SU-DHL-6 (cell line): ENCODE results near the gene PHOSPHO2.

ENCODE experiments used
- H2AFZ ChIP-seq: fragments of 200-600 bp; sonication (generic); 2 replicates; pipeline ENCODE4 v1.6.1; 2014; ENCODE audit warnings: low read depth, mild to moderate bottlenecking, moderate library complexity, mixed read lengths, antibody characterized with exemption, low read length; ENCODE audit not compliant: severe bottlenecking
- H3F3A ChIP-seq: fragments of 200-600 bp; shearing (Covaris generic); 2 replicates; pipeline ENCODE4 v1.6.0; 2016; ENCODE audit warnings: antibody characterized with exemption, mild to moderate bottlenecking; ENCODE audit not compliant: insufficient read depth
- H3K27ac ChIP-seq: fragments of 200-600 bp; sonication (generic); 2 replicates; pipeline ENCODE4 v1.5.1; 2016; ENCODE audit warnings: low read depth, mild to moderate bottlenecking, low read length, moderate library complexity, mixed read lengths
- H3K27me3 ChIP-seq: fragments of 200-600 bp; sonication (generic), shearing (Covaris generic); 2 replicates; pipeline ENCODE4 v1.6.0; 2014; ENCODE audit warnings: mild to moderate bottlenecking, low read length
- H3K36me3 ChIP-seq: fragments of 200-600 bp; sonication (generic); 2 replicates; pipeline ENCODE4 v1.6.1; 2014; ENCODE audit warnings: mild to moderate bottlenecking, low read length, mixed read lengths
- H3K4me2 ChIP-seq: fragments of 300-600, 200-600 bp; shearing (Covaris generic), sonication (generic); 2 replicates; pipeline ENCODE4 v1.6.0; 2014; ENCODE audit warnings: low read length, low read depth, mild to moderate bottlenecking; ENCODE audit not compliant: poor library complexity, severe bottlenecking
- H3K4me3 ChIP-seq: fragments of 200-600 bp; sonication (generic); 2 replicates; pipeline ENCODE4 v1.5.1; 2014; ENCODE audit warnings: antibody characterized with exemption, low read length, mild to moderate bottlenecking, mixed read lengths; ENCODE audit not compliant: insufficient read depth, poor library complexity, severe bottlenecking
- H3K79me2 ChIP-seq: fragments of 200-600 bp; sonication (generic); 2 replicates; pipeline ENCODE4 v1.6.1; 2014; ENCODE audit warnings: mild to moderate bottlenecking, low read length, moderate library complexity; ENCODE audit not compliant: insufficient read depth
- H3K9ac ChIP-seq: fragments of 200-600 bp; sonication (generic); 2 replicates; pipeline ENCODE4 v1.7.0; 2014; ENCODE audit warnings: mild to moderate bottlenecking, low read length
- H3K9me2 ChIP-seq: fragments of 200-600 bp; sonication (generic); replicated peaks from 2 replicates; pipeline ENCODE4 v1.6.1; 2014; ENCODE audit warnings: low read length; ENCODE audit not compliant: insufficient read depth
- H3K9me3 ChIP-seq: fragments of 200-600 bp; sonication (generic); 2 replicates; pipeline ENCODE4 v1.6.1; 2014; ENCODE audit warnings: low read length, mixed read lengths; ENCODE audit not compliant: insufficient read depth
- H4K20me1 ChIP-seq: fragments of 200-600 bp; sonication (generic); 2 replicates; pipeline ENCODE4 v1.6.1; 2014; ENCODE audit warnings: low read depth, mild to moderate bottlenecking, antibody characterized with exemption, low read length, moderate library complexity, mixed read lengths
- EZH2phosphoT487 ChIP-seq: fragments of 200-600 bp; sonication (generic), shearing (Covaris generic); conservative IDR thresholded peaks from 2 replicates; pipeline ENCODE4 v1.6.1; 2018; ENCODE audit warnings: mild to moderate bottlenecking, antibody characterized with exemption, low read length, moderate library complexity, mixed read lengths
- TF ChIP-seq, protein P1 (sequence below): fragments of 200-600 bp; sonication (generic); IDR thresholded peaks from one replicate; pipeline ENCODE4 v1.5.1; 2017; ENCODE audit warnings: antibody characterized with exemption, mild to moderate bottlenecking, low read length, moderate library complexity; ENCODE audit not compliant: insufficient read depth, poor library complexity, severe bottlenecking

The PHOSPHO2 gene

DNA sequence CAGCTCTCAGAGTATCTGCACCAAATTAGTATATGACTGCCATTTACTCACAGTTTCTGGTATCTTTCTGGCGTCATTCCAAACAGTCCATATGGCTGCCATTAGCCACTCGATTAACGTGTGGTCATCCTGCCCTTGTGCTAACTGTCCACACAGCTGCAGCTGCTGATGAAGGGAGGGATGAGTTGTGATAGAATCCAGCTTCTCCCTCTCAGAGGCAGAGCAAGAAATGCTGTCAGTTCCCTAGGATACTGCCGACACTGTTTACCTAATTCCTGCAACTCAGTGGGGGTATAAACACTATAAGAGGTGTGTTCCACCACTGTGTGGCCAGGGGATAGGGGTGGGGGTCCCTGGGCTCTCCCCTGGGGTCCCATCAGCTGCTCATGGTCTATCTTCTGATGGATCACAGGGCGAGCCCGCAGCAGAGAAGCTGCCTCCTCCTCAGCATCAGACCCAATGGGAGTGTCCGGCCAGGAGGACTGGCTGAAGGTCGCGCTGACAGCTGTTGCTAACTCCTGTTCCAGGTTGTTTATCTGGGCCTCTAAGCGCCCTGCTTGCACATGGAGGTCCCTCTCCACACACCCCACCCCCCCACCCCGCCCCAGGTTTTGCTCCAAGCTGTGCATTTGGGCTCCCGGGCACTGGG, 22.1 kb downstream of the PHOSPHO2 start:
- no peaks in the 10 kb centered on the region for H3K27me3 ChIP-seq
- no peak for TF ChIP-seq EZH2phosphoT487
- TF ChIP-seq, protein P1, sequence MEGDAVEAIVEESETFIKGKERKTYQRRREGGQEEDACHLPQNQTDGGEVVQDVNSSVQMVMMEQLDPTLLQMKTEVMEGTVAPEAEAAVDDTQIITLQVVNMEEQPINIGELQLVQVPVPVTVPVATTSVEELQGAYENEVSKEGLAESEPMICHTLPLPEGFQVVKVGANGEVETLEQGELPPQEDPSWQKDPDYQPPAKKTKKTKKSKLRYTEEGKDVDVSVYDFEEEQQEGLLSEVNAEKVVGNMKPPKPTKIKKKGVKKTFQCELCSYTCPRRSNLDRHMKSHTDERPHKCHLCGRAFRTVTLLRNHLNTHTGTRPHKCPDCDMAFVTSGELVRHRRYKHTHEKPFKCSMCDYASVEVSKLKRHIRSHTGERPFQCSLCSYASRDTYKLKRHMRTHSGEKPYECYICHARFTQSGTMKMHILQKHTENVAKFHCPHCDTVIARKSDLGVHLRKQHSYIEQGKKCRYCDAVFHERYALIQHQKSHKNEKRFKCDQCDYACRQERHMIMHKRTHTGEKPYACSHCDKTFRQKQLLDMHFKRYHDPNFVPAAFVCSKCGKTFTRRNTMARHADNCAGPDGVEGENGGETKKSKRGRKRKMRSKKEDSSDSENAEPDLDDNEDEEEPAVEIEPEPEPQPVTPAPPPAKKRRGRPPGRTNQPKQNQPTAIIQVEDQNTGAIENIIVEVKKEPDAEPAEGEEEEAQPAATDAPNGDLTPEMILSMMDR: no peak

DNA sequence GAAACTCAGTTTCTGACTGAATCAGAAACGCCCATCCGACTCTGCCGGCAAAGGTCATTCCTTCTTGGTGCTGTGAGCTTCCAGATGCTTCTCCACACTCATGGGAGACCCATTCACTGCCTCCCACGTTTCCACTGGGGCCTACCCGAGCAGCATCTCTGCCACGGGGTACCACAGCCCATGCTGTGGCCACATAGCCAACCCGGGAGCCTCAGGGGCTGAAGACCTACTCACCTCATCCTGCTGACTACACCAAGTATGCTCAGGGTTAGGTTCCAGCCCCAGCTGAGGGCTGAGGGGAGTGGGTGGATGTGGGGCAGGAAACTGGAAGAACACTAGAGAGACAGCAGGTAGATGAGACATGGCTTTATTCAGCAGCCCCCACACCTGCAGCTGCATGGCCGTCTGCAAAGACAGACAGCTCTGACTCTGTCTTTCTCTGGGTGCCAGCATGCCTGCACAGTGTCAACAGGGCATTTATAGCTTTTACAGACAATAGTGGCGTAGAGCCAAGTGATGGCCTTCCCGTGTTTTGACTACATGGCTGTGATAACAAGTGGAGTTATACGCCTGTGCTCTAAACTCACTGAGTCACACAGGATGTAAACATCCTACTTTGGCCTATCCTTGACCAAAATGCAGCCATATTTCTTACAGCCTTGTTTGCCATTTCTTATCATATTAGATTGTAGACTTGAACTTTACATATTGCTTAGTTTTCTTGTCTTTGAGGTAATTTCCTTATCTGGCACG, 22.8 kb downstream of the PHOSPHO2 start:
- Histone ChIP-seq H3K27ac (no peak overlapping the region), H3K4me3 (no peak overlapping the region), H2AFZ (no peak overlapping the region)

More for the DNA sequence above, 22.1 kb downstream of the PHOSPHO2 start:
- Histone ChIP-seq H3K4me3 (no peak overlapping the region), H3K27ac (no peak overlapping the region), H3K79me2 (no peaks in the 10 kb centered on the region), H2AFZ (no peak overlapping the region), H4K20me1 (no peaks in the 10 kb centered on the region), H3K9ac (no peak overlapping the region), H3K4me2 (no peak overlapping the region), H3K36me3 (no peaks in the 10 kb centered on the region), H3K9me3 (no peaks in the 10 kb centered on the region), H3K9me2 (no peaks in the 10 kb centered on the region), H3F3A (no peaks in the 10 kb centered on the region)

DNA sequence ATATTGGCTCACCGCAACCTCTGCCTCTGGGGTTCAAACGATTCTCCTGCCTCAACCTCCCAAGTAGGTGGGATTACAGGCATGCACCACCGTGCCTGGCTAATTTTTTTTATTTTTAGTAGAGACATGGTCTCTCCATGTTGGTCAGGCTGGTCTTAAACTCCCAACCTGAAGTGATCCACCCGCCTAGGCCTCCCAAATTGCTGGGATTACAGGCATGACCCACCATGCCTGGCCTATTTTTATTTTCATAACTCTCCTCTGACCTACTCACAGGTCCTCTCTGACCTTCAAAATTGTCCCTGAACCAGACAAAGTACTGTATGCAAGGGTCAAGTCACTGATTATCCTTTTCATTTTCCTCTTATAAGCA, 23.4 kb downstream of the PHOSPHO2 start:
- Histone ChIP-seq H3K4me3 (no peak overlapping the region), H3F3A (no peaks in the 10 kb centered on the region), H3K27me3 (no peaks in the 10 kb centered on the region), H3K9ac (no peak overlapping the region), H3K9me3 (no peaks in the 10 kb centered on the region), H3K4me2 (no peak overlapping the region), H3K9me2 (no peaks in the 10 kb centered on the region), H2AFZ (no peak overlapping the region), H3K36me3 (no peaks in the 10 kb centered on the region), H4K20me1 (no peaks in the 10 kb centered on the region), H3K27ac (no peak overlapping the region), H3K79me2 (no peaks in the 10 kb centered on the region)
- no peak for TF ChIP-seq EZH2phosphoT487
- TF ChIP-seq, protein P1: no peak

More for the DNA sequence above, 22.8 kb downstream of the PHOSPHO2 start:
- TF ChIP-seq, protein P1: no peak
- no peak for TF ChIP-seq EZH2phosphoT487
- Histone ChIP-seq H3K36me3 (no peaks in the 10 kb centered on the region), H3K9me3 (no peaks in the 10 kb centered on the region), H3K9me2 (no peaks in the 10 kb centered on the region), H3K79me2 (no peaks in the 10 kb centered on the region), H3K4me2 (no peak overlapping the region), H3K27me3 (no peaks in the 10 kb centered on the region), H3F3A (no peaks in the 10 kb centered on the region), H3K9ac (no peak overlapping the region), H4K20me1 (no peaks in the 10 kb centered on the region)
